Neural cell (in vitro differentiated cells): ENCODE measurements around the gene NFIA. TPM values are rescaled to one million over a fixed set of nuclear protein-coding genes. Genes with fewer than 3 reads are reported as not detected.

Experiments used
- H2AFZ ChIP-seq: fragments of 200-600, 300-800 bp; sonication (generic), shearing (Covaris generic); 2 replicates; pipeline ENCODE4 v1.6.0; 2014; ENCODE audit warnings: low read depth, mild to moderate bottlenecking, antibody characterized with exemption, low read length, moderate library complexity
- H3F3A ChIP-seq: fragments of 200-600 bp; shearing (Covaris generic); 2 replicates; pipeline ENCODE4 v1.6.1; 2016; ENCODE audit warnings: mild to moderate bottlenecking, moderate library complexity, mixed read lengths, antibody characterized with exemption, low read length; ENCODE audit not compliant: insufficient read depth, poor library complexity, severe bottlenecking
- H3K27ac ChIP-seq: fragments of 200-600, 300-800 bp; sonication (generic), shearing (Covaris generic); 2 replicates; pipeline ENCODE4 v1.5.1; 2014; ENCODE audit warnings: mild to moderate bottlenecking, low read length, moderate library complexity
- H3K27me3 ChIP-seq: fragments of 300-800, 200-600 bp; sonication (generic), shearing (Covaris generic); 2 replicates; pipeline ENCODE4 v1.6.0; 2014; ENCODE audit warnings: mild to moderate bottlenecking, low read depth, low read length, moderate library complexity; ENCODE audit not compliant: insufficient read depth
- H3K36me3 ChIP-seq: fragments of 300-800, 200-600 bp; sonication (generic), shearing (Covaris generic); 2 replicates; pipeline ENCODE4 v1.5.1; 2014; ENCODE audit warnings: mild to moderate bottlenecking, antibody characterized with exemption, low read length, moderate library complexity; ENCODE audit not compliant: insufficient read depth
- H3K4me2 ChIP-seq: fragments of 300-800, 200-600 bp; sonication (generic), shearing (Covaris generic); 2 replicates; pipeline ENCODE4 v1.6.0; 2014; ENCODE audit warnings: mild to moderate bottlenecking, low read length
- H3K4me3 ChIP-seq: fragments of 300-800, 200-600 bp; sonication (generic), shearing (Covaris generic); 2 replicates; pipeline ENCODE4 v1.5.1; 2014; ENCODE audit warnings: mild to moderate bottlenecking, low read length, moderate library complexity
- H3K79me2 ChIP-seq: fragments of 200-600 bp; shearing (Covaris generic); replicated peaks from 2 replicates; pipeline ENCODE4 v1.6.0; 2014; ENCODE audit warnings: mild to moderate bottlenecking, low read length, moderate library complexity; ENCODE audit not compliant: insufficient read depth
- H3K9ac ChIP-seq: fragments of 300-800, 200-600 bp; sonication (generic), shearing (Covaris generic); 2 replicates; pipeline ENCODE4 v1.6.1; 2016; ENCODE audit warnings: mild to moderate bottlenecking, low read length, mixed read lengths
- H3K9me2 ChIP-seq: fragments of 200-600 bp; shearing (Covaris generic); 2 replicates; pipeline ENCODE4 v1.6.1; 2016; ENCODE audit warnings: mild to moderate bottlenecking, low read length, mixed read lengths; ENCODE audit not compliant: insufficient read depth
- H3K9me3 ChIP-seq: fragments of 200-600, 300-800 bp; sonication (generic), shearing (Covaris generic); 2 replicates; pipeline ENCODE4 v1.6.1; 2016; ENCODE audit warnings: mild to moderate bottlenecking, mixed run types, low read length, moderate library complexity, mixed read lengths
- H4K20me1 ChIP-seq: fragments of 200-600 bp; shearing (Covaris generic); 2 replicates; pipeline ENCODE4 v1.6.1; 2016; ENCODE audit warnings: mild to moderate bottlenecking, mixed run types; ENCODE audit not compliant: insufficient read depth
- EP300 ChIP-seq: fragments of 450-650 bp; conservative IDR thresholded peaks from 2 replicates; pipeline ENCODE4 v1.6.1; 2014; ENCODE audit warnings: antibody characterized with exemption, mild to moderate bottlenecking, moderate library complexity; ENCODE audit not compliant: poor library complexity, severe bottlenecking
- EZH2 ChIP-seq: fragments of 200-600, 300-800 bp; shearing (Covaris generic), sonication (generic); IDR thresholded peaks from 2 replicates; pipeline ENCODE4 v1.6.1; 2014; ENCODE audit warnings: antibody characterized with exemption, low read length, borderline replicate concordance, mild to moderate bottlenecking; ENCODE audit not compliant: insufficient read depth, poor library complexity, severe bottlenecking
- MXI1 ChIP-seq: fragments of 450-650 bp; conservative IDR thresholded peaks from 2 replicates; pipeline ENCODE4 v1.6.1; 2014; ENCODE audit warnings: antibody characterized with exemption, mild to moderate bottlenecking; ENCODE audit not compliant: poor library complexity, severe bottlenecking
- POLR2AphosphoS5 ChIP-seq: IDR thresholded peaks from 2 replicates; pipeline ENCODE4 v1.6.1; 2012
- RAD21 ChIP-seq: fragments of 450-650 bp; conservative IDR thresholded peaks from 2 replicates; pipeline ENCODE4 v1.6.1; 2014; ENCODE audit warnings: antibody characterized with exemption, mild to moderate bottlenecking, moderate library complexity
- SMC3 ChIP-seq: fragments of 450-650 bp; conservative IDR thresholded peaks from 2 replicates; pipeline ENCODE4 v1.6.1; 2014; ENCODE audit warnings: antibody characterized with exemption, mild to moderate bottlenecking, moderate library complexity; ENCODE audit not compliant: poor library complexity
- TAF1 ChIP-seq: IDR thresholded peaks from 2 replicates; pipeline ENCODE4 v1.6.1; 2012; ENCODE audit warnings: low read depth
- polyA plus RNA-seq: library from polyadenylated mRNA; depleted of rRNA; stranded (reverse); fragments of >200 nt; gene quantifications from 2 replicates; pipeline ENCODE4 v1.2.3, GENCODE V29; 2014
- TF ChIP-seq, protein P1 (sequence below): fragments of 450-650 bp; IDR thresholded peaks from 2 replicates; pipeline ENCODE4 v1.5.1; 2014; ENCODE audit warnings: antibody characterized with exemption, mild to moderate bottlenecking, moderate library complexity; ENCODE audit not compliant: poor library complexity, severe bottlenecking
- TF ChIP-seq, protein P2 (sequence below): IDR thresholded peaks from 2 replicates; pipeline ENCODE4 v1.6.1; 2012; ENCODE audit warnings: borderline replicate concordance

The NFIA gene
- polyA plus RNA-seq, 1 donor from 2014 or later, result 0.47 TPM

DNA sequence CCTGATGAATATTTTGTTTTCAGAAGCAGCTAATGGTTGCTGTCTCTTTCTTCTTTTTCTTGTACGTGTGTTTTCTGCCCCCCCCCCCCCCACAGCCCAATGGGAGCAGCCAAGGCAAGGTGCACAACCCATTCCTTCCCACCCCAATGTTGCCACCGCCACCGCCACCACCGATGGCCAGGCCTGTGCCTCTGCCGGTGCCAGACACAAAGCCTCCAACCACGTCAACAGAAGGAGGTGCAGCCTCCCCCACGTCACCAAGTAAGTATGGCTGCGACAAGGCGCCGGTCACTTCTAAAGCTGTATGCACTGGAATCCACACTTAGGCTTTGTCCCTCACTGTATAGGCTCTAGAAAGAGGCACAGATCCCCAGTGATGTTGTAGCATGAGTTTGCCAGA, 324.1 kb downstream of the NFIA start:
- H3K27me3 ChIP-seq, result no peaks in the 10 kb centered on the region
- H3K27ac ChIP-seq, result no peak overlapping the region
- no peaks in the 10 kb centered on the region for H3F3A ChIP-seq
- no peak overlapping the region for H2AFZ ChIP-seq
- no peaks in the 10 kb centered on the region for H3K79me2 ChIP-seq
- H3K9me3 ChIP-seq, result no peaks in the 10 kb centered on the region
- H3K4me2 ChIP-seq, result no peak overlapping the region
- H3K9ac ChIP-seq, result no peak overlapping the region
- TF ChIP-seq EP300 (no peak), SMC3 (no peak), TAF1 (no peak), EZH2 (no peak), POLR2AphosphoS5 (no peak), MXI1 (no peak), RAD21 (no peak)
- TF ChIP-seq, protein P1, sequence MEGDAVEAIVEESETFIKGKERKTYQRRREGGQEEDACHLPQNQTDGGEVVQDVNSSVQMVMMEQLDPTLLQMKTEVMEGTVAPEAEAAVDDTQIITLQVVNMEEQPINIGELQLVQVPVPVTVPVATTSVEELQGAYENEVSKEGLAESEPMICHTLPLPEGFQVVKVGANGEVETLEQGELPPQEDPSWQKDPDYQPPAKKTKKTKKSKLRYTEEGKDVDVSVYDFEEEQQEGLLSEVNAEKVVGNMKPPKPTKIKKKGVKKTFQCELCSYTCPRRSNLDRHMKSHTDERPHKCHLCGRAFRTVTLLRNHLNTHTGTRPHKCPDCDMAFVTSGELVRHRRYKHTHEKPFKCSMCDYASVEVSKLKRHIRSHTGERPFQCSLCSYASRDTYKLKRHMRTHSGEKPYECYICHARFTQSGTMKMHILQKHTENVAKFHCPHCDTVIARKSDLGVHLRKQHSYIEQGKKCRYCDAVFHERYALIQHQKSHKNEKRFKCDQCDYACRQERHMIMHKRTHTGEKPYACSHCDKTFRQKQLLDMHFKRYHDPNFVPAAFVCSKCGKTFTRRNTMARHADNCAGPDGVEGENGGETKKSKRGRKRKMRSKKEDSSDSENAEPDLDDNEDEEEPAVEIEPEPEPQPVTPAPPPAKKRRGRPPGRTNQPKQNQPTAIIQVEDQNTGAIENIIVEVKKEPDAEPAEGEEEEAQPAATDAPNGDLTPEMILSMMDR, result no peak
- TF ChIP-seq, protein P2, sequence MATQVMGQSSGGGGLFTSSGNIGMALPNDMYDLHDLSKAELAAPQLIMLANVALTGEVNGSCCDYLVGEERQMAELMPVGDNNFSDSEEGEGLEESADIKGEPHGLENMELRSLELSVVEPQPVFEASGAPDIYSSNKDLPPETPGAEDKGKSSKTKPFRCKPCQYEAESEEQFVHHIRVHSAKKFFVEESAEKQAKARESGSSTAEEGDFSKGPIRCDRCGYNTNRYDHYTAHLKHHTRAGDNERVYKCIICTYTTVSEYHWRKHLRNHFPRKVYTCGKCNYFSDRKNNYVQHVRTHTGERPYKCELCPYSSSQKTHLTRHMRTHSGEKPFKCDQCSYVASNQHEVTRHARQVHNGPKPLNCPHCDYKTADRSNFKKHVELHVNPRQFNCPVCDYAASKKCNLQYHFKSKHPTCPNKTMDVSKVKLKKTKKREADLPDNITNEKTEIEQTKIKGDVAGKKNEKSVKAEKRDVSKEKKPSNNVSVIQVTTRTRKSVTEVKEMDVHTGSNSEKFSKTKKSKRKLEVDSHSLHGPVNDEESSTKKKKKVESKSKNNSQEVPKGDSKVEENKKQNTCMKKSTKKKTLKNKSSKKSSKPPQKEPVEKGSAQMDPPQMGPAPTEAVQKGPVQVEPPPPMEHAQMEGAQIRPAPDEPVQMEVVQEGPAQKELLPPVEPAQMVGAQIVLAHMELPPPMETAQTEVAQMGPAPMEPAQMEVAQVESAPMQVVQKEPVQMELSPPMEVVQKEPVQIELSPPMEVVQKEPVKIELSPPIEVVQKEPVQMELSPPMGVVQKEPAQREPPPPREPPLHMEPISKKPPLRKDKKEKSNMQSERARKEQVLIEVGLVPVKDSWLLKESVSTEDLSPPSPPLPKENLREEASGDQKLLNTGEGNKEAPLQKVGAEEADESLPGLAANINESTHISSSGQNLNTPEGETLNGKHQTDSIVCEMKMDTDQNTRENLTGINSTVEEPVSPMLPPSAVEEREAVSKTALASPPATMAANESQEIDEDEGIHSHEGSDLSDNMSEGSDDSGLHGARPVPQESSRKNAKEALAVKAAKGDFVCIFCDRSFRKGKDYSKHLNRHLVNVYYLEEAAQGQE, result no peak
- no peak overlapping the region for H3K4me3 ChIP-seq
- H4K20me1 ChIP-seq, result no peaks in the 10 kb centered on the region
- H3K9me2 ChIP-seq, result no peaks in the 10 kb centered on the region
- no peaks in the 10 kb centered on the region for H3K36me3 ChIP-seq

DNA sequence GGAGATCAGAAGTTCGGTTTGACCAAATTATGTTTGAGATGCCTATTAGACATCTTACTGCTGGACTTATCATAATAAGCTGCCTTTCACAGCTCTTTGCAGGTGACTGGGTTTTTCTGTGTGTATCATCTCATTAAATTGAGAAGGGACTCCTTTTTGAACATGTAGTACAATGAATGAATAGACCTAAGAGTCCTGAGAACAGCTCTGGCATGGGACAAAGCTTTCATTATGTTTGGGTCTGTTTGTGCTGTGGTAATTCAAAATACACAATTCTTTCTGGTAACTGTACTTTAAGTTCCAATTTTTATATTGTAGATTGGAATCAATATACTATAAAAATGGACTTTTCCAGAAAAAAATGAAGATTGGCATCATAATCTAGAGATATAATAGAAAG, 330.2 kb downstream of the NFIA start:
- Histone ChIP-seq H3K9ac (no peak overlapping the region), H3K27me3 (no peaks in the 10 kb centered on the region), H3K4me3 (no peak overlapping the region), H3K9me3 (no peaks in the 10 kb centered on the region), H3K36me3 (no peaks in the 10 kb centered on the region), H3F3A (no peaks in the 10 kb centered on the region), H3K27ac (no peak overlapping the region), H4K20me1 (no peaks in the 10 kb centered on the region), H2AFZ (no peak overlapping the region), H3K4me2 (no peak overlapping the region), H3K79me2 (no peaks in the 10 kb centered on the region), H3K9me2 (no peaks in the 10 kb centered on the region)
- no peak for TF ChIP-seq TAF1

DNA sequence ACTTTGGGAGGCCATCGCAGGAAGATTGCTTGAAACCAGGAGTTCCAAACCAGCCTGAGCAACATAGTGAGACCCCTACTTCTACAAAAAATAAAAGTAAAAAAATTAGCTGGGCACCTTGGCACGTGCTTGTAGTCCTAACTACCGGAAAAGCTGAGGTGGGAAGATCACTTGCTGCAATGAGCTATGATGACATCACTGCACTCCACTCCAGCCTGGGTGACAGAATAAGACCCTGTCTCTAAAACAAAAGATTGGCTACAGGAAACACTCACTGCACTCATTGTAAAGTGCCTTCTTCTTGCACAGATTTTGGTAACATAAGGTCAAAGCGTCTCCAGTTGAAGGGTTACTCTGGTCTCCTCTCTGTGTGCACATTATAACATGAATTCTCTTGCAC, 336.8 kb downstream of the NFIA start:
- Histone ChIP-seq H3K9me2 (no peaks in the 10 kb centered on the region), H3F3A (no peaks in the 10 kb centered on the region), H3K4me2 (no peak overlapping the region), H3K27me3 (no peaks in the 10 kb centered on the region), H4K20me1 (no peaks in the 10 kb centered on the region), H3K9ac (no peak overlapping the region), H2AFZ (no peak overlapping the region), H3K9me3 (no peaks in the 10 kb centered on the region), H3K27ac (no peak overlapping the region), H3K4me3 (no peak overlapping the region), H3K36me3 (no peaks in the 10 kb centered on the region), H3K79me2 (no peaks in the 10 kb centered on the region)
- TF ChIP-seq RAD21, result no peak
- TF ChIP-seq, protein P2, result no peak
- TF ChIP-seq TAF1, result no peak
- no peak for TF ChIP-seq SMC3
- TF ChIP-seq EZH2, result no peak
- TF ChIP-seq, protein P1, result no peak
- TF ChIP-seq EP300, result no peak
- TF ChIP-seq POLR2AphosphoS5, result no peak
- no peak for TF ChIP-seq MXI1
